Activated T-cell treated with anti-CD3 and anti-CD28 coated beads for 24 hours (primary cell): ENCODE measurements around the gene LYZL4.
A peak's percentile ranks its signal among the peaks of the same experiment; 100 is the strongest.

Experiments used
- DNase-seq: peaks from one replicate; pipeline ENCODE4 v3.0.0-alpha.2; 2020; ENCODE audit warnings: low read depth

LYZL4 gene

GRCh38 chr3:42425736-42426407, 15.5 kb upstream of the LYZL4 start:
- no peak for DNase-seq

GRCh38 chr3:42424911-42425310, 14.5 kb upstream of the LYZL4 start:
- no peak for DNase-seq

GRCh38 chr3:42421818-42422796, 11.7 kb upstream of the LYZL4 start:
- DNase-seq: no peak

GRCh38 chr3:42419563-42419962, 9.2 kb upstream of the LYZL4 start:
- DNase-seq: no peak

GRCh38 chr3:42412526-42413155, 2.2 kb upstream of the LYZL4 start:
- no peak for DNase-seq

- no peak for DNase-seq
Measured at GRCh38 chr3:42411429-42411828, 1.0 kb upstream of the LYZL4 start.

- DNase-seq: no peak
Measured at GRCh38 chr3:42408156-42408555, 2.3 kb downstream of the LYZL4 start.

GRCh38 chr3:42406727-42407450, 3.5 kb downstream of the LYZL4 start:
- DNase-seq: no peak

GRCh38 chr3:42405857-42406256, 4.6 kb downstream of the LYZL4 start:
- no peak for DNase-seq

- DNase-seq: no peak
Measured at GRCh38 chr3:42403737-42404136, 6.7 kb downstream of the LYZL4 start.

GRCh38 chr3:42402394-42403096, 7.9 kb downstream of the LYZL4 start:
- DNase-seq: no peak

GRCh38 chr3:42398080-42398479, 12.3 kb downstream of the LYZL4 start:
- DNase-seq: no peak

- DNase-seq: no peak
Measured at GRCh38 chr3:42397644-42398043, 12.8 kb downstream of the LYZL4 start.

- no peak for DNase-seq
Measured at GRCh38 chr3:42394579-42395288, 15.7 kb downstream of the LYZL4 start.

- peak; percentile 15 for DNase-seq
Measured at GRCh38 chr3:42387802-42388651, 22.4 kb downstream of the LYZL4 start.

GRCh38 chr3:42381551-42382082, 28.8 kb downstream of the LYZL4 start:
- no peak for DNase-seq

- no peak for DNase-seq
Measured at GRCh38 chr3:42377681-42378080, 32.7 kb downstream of the LYZL4 start.

GRCh38 chr3:42376344-42376798, 34.0 kb downstream of the LYZL4 start:
- DNase-seq: peak; percentile 32

- no peak for DNase-seq
Measured at GRCh38 chr3:42375121-42375800, 35.1 kb downstream of the LYZL4 start.
